Activated T-helper 9 cell treated with anti-CD3 and anti-CD28 coated beads, Interleukin-2, amount 50 U/mL, for 16 hours (primary cell): ENCODE results near the gene TMEM198.
A peak's percentile ranks its signal among the peaks of the same experiment; 100 is the strongest.

ENCODE experiments used
- DNase-seq: peaks from one replicate; pipeline ENCODE4 v3.0.0-alpha.2; 2020; ENCODE audit warnings: low read depth

TMEM198 gene

GRCh38 chr2:219508971-219509779 is 34.7 kb upstream of the TMEM198 start:
- no peak for DNase-seq

GRCh38 chr2:219509780-219510511 is 33.9 kb upstream of the TMEM198 start:
- DNase-seq: peak; percentile 20

DNA sequence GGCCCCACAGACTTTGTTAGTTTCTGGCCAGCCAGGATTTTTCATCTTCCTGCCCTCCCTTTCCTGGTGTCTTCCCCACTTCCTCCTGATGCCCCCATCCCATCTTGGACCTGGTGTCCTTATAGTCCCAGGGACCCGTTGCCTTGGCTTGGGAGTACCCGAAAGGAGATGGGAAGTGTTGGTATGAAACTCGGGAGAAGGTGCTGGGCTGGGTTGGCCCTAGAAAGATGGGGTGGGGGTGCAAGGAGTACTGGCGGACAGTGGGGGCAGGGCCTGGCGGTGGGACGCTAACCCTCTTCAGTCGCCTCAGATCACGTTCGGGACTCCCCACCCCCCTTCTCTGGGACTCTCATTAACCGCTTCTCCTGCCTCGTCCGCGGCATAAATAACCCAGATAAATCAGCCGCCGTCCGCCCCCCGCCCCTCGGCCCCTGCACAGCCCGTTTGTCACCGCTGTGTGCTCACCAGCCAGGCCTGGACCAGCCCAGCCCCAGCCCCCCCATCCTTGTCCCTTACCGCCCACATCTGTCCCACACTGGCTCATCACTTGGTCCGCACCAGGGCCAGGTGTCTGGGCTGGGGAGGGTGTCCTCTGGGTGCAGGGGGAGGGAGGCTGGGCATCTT is 33.2 kb upstream of the TMEM198 start:
- DNase-seq: no peak

- no peak for DNase-seq
Measured at GRCh38 chr2:219511547-219512325, 32.1 kb upstream of the TMEM198 start.

GRCh38 chr2:219512524-219513216 is 31.2 kb upstream of the TMEM198 start:
- no peak for DNase-seq

DNA sequence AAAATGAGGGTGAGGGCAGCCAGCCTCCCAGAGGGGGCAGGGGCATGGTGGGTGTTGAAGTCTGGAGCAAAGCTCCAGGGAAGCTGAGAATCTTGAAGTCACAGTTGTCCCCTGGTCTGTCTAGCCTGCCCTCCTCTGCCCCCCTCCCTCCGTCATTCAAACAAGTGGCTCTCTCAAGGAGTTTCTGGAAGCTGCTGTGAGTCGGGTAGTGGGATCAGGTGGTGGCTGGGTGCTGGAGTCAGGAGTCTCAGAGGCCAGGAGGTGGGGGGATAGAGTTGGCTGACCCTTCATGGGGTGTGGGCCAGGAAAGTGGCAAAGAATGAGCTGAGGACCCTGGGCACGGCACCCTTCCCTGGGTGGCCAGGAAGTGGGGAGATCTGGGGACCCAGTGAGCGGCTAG is 30.0 kb upstream of the TMEM198 start:
- DNase-seq: no peak

DNA sequence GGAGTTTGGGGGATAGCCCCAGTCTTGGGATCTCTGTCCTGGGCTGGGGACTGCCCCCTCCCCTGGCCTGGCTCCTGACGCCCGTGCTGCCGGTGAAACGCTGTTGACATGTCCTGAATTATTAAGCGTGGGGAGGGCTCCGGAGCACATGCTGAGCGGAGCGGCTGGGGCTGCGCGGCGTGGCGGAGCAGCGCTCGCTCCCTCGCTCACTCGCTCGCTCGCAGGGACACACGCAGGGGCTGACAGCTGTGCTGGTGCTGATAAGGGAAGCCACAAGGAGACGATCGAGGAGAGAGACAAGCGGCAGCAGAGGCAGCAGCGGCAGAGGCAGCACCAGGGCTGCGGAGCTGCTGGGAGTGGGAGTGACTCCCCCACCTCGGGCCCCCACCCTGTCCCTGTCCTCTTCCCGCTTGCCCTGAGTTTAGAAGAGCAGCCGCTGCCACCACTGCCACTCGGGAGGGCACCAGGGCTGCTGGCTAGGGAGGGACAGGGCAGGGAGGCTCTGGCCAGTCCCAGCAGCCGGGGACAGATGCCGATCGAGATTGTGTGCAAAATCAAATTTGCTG is 29.5 kb upstream of the TMEM198 start, which contains the start of gene ASIC4:
Gene ASIC4 (plus strand): TSS at position 287 of the 566 bp plus-strand sequence. CDS start 243 bp downstream, at position 530.
- DNase-seq: no peak

- DNase-seq: no peak
Measured at GRCh38 chr2:219514836-219515235, 29.0 kb upstream of the TMEM198 start.

DNA sequence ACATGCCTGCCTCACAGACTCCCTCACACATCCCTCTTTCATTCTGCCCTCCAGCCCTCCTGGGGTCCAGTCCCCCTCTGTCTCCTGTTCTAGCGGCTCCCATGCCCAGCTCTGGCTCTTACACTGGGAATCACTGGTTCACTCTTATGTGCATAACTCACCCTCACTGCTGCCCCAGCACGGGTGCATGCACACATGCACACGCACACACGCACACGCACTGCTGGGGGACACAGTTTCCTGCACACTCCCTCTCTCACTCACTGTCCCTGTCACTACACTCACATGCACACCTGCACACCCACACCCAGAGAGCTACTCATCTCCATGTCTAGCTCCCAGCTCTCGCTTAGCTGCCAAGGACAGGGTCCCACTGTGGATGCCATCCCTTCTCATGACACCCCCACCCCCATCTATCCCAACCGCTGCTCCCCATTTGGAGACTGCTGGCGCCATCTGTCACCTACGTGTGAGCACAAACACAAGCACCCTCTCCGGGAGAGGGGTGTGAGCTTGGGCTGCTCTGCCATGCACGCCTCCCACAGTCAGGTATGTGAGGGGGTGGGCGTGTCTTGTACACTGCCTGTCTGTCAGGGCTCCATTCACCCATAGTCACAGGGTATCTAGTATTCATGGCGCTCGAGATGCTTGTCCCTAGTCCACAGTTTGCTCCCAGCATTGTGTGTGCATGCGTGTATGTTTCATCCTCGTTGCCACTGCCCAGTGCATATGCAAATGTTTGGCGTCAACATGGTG is 27.8 kb upstream of the TMEM198 start:
- no peak for DNase-seq

DNA sequence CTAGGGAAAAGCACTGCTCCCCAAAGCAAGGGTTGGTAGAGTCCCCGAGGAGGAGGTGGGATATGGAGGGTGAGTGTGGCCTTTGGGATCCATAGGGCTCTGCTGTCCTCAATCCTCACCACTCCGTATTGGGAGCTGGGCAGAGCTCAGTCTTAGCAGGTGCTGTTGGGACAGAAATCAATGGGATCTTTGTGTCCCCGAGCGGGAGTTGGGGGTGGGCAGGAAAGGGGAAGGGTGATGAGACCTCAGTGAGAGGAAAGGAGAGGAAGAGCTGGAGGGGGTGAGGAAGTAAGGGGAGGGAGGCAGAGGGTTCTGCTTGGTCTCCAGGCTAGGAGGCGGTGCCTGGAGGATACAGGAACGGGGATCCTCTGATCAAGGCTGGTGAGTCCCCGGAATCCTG is 26.9 kb upstream of the TMEM198 start:
- no peak for DNase-seq

GRCh38 chr2:219517954-219518778 is 25.7 kb upstream of the TMEM198 start:
- no peak for DNase-seq

- no peak for DNase-seq
Measured at GRCh38 chr2:219519526-219519916, 24.3 kb upstream of the TMEM198 start.

DNA sequence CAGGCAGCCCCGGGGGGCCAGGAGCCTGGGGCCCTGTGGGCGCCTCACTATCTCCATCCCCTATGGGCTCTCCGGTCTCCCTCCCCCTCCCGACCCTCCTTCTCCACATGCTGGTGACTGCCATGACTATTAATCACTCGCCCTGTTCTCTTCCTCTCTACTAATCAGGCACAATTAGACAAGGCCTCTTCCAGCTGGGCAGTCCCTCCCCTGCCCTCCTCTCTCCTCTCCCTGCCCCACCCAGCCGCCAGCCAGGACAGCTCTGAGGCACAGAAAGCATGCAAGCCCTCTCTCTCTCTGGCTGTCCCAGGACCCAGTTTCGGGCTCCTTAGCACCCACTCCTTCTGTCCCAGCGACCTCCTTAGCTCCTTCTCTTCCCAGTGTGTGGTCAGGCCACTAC is 23.7 kb upstream of the TMEM198 start:
- DNase-seq: no peak

DNA sequence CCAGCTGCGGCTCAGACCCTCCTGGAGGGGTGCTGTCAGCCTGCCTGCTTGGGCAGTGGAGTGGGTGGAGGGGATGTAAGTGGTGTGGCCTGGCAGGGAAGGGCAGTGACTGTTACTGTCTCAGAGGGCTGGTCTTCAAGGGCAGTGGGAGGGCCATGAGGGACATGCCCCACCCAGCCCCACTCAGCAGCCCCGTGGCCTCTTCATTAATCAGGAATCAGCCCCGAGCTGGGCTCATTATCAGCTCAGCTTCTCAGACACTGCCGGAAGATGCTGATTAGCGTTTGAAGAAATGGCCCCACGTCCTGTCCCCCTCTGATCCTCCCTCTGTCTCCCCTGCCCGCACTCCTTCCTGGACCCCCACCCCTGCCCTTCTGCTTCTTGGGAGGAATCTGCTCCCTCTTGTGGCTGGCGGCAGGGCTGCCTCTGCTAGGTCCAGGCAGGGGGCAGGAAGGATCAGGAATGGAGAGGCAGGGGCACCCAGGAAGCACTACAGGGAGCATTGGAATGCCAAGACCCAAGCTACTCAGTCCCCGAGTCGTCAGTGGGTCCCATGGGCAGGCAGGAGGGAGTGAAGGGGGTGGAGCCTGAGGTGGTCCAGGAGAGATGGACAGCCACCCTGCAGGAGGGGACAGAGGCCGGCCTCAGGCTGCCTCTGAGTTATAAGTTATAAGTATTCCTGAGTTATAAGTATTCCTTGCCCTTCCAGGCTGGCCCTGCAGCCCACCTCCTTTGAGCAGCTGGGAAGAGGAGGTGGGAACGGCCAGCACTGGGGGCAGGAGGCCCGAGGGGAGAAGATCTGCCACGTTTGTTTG is 22.6 kb upstream of the TMEM198 start:
- no peak for DNase-seq

GRCh38 chr2:219522111-219523030 is 21.5 kb upstream of the TMEM198 start:
- DNase-seq: no peak

- DNase-seq: no peak
Measured at GRCh38 chr2:219523031-219523671, 20.7 kb upstream of the TMEM198 start.

DNA sequence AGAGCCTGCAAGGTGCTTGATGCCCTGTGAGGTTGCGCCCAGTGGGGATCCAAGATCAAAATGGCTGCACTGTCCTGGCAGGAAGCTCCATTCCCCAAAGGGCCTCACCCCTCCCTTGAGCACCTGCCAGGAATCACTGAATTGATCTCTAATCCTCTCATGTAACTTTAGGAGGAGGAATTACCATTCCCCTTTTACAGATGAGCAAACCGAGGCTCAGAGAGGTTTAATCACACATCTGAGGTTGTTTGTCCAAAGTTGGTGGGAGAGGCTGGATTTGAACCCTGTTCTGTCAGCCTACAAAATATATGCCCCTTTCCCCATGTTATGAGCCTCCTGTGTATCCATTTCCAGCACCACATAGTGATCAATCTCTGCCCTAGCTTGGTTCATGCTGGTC is 19.0 kb upstream of the TMEM198 start:
- DNase-seq: no peak
